Endothelial cell (in vitro differentiated cells): ENCODE measurements around the gene TMPRSS3. TPM values are rescaled to one million over a fixed set of nuclear protein-coding genes. Genes with fewer than 3 reads are reported as not detected.
A peak's percentile ranks its signal among the peaks of the same experiment; 100 is the strongest.

Experiments used
- DNase-seq: peaks from one replicate; pipeline ENCODE4 v3.0.0; 2021; ENCODE audit warnings: low spot score
- H3K27ac Mint-ChIP-seq: one replicate; pipeline ENCODE4 v1.8.0; 2021; ENCODE audit warnings: mixed read lengths, inconsistent platforms; ENCODE audit not compliant: unreplicated experiment
- H3K27me3 Mint-ChIP-seq: one replicate; pipeline ENCODE4 v1.8.0; 2021; ENCODE audit warnings: mild to moderate bottlenecking, moderate library complexity, mixed read lengths, inconsistent platforms; ENCODE audit not compliant: unreplicated experiment
- H3K36me3 Mint-ChIP-seq: one replicate; pipeline ENCODE4 v1.8.0; 2021; ENCODE audit warnings: mild to moderate bottlenecking, low read depth, mixed read lengths, inconsistent platforms; ENCODE audit not compliant: unreplicated experiment
- H3K4me1 Mint-ChIP-seq: one replicate; pipeline ENCODE4 v1.8.0; 2021; ENCODE audit warnings: mild to moderate bottlenecking, mixed read lengths, inconsistent platforms; ENCODE audit not compliant: unreplicated experiment
- H3K4me3 Mint-ChIP-seq: one replicate; pipeline ENCODE4 v1.8.0; 2021; ENCODE audit warnings: mild to moderate bottlenecking, mixed read lengths, inconsistent platforms; ENCODE audit not compliant: unreplicated experiment
- H3K9me3 Mint-ChIP-seq: one replicate; pipeline ENCODE4 v1.8.0; 2021; ENCODE audit warnings: mixed read lengths, inconsistent platforms; ENCODE audit not compliant: unreplicated experiment
- CTCF ChIP-seq: fragments of 200-600 bp; sonication (generic); IDR thresholded peaks from one replicate; pipeline ENCODE4 v1.5.0; 2021; ENCODE audit warnings: antibody characterized with exemption; ENCODE audit not compliant: unreplicated experiment
- total RNA-seq: library from RNA; stranded (reverse); fragmentation: NEBNext Ultra II Directional; extraction: Animal tissue kit (Norgen Biotek cat#: 25700); gene quantifications from one replicate; pipeline ENCODE4 v1.2.1, GENCODE V29; 2021; ENCODE audit not compliant: unreplicated experiment

Gene TMPRSS3
- total RNA-seq, 1 donor from 2014 or later, result not detected

- H3K4me1 Mint-ChIP-seq, result no peaks in the 10 kb centered on the region
- no peaks in the 10 kb centered on the region for H3K9me3 Mint-ChIP-seq
- H3K27ac Mint-ChIP-seq, result no peak overlapping the region
- peaks cover 4% of the 10 kb centered on the region for H3K27me3 Mint-ChIP-seq
- TF ChIP-seq CTCF, result no peak
- H3K4me3 Mint-ChIP-seq, result no peak overlapping the region
- DNase-seq, result no peak
- H3K36me3 Mint-ChIP-seq, result no peaks in the 10 kb centered on the region
Observed at GRCh38 chr21:42392731-42393442, 3.0 kb downstream of the TMPRSS3 start.

- Mint-ChIP-seq H3K36me3 (peaks cover 4% of the 10 kb centered on the region), H3K27ac (no peak overlapping the region), H3K4me3 (no peak overlapping the region), H3K27me3 (peaks cover 2% of the 10 kb centered on the region), H3K4me1 (no peaks in the 10 kb centered on the region), H3K9me3 (no peaks in the 10 kb centered on the region)
- TF ChIP-seq CTCF, result no peak
- DNase-seq, result no peak
Observed at GRCh38 chr21:42391297-42391696, 4.6 kb downstream of the TMPRSS3 start.

GRCh38 chr21:42390696-42391095 lies 5.2 kb downstream of the TMPRSS3 start:
- peaks cover 2% of the 10 kb centered on the region for H3K27me3 Mint-ChIP-seq
- H3K27ac Mint-ChIP-seq, result no peak overlapping the region
- no peaks in the 10 kb centered on the region for H3K9me3 Mint-ChIP-seq
- H3K36me3 Mint-ChIP-seq, result peaks cover 4% of the 10 kb centered on the region
- H3K4me1 Mint-ChIP-seq, result no peaks in the 10 kb centered on the region
- TF ChIP-seq CTCF, result no peak
- no peak for DNase-seq
- H3K4me3 Mint-ChIP-seq, result no peak overlapping the region

GRCh38 chr21:42390193-42390592 lies 5.7 kb downstream of the TMPRSS3 start:
- H3K27ac Mint-ChIP-seq, result no peak overlapping the region
- H3K36me3 Mint-ChIP-seq, result peaks cover 4% of the 10 kb centered on the region
- no peaks in the 10 kb centered on the region for H3K4me1 Mint-ChIP-seq
- no peak for DNase-seq
- no peaks in the 10 kb centered on the region for H3K9me3 Mint-ChIP-seq
- no peak overlapping the region for H3K4me3 Mint-ChIP-seq
- peaks cover 2% of the 10 kb centered on the region for H3K27me3 Mint-ChIP-seq
- TF ChIP-seq CTCF, result no peak

- Mint-ChIP-seq H3K36me3 (peaks cover 4% of the 10 kb centered on the region), H3K27ac (peak overlapping the region; percentile 13)
- DNase-seq, result no peak
Observed at GRCh38 chr21:42389449-42389835, 6.4 kb downstream of the TMPRSS3 start.

More at GRCh38 chr21:42389449-42389835, 6.4 kb downstream of the TMPRSS3 start:
- TF ChIP-seq CTCF, result no peak
- Mint-ChIP-seq H3K4me3 (no peak overlapping the region), H3K9me3 (no peaks in the 10 kb centered on the region), H3K4me1 (no peaks in the 10 kb centered on the region), H3K27me3 (peaks cover 5% of the 10 kb centered on the region)
